HepG2 (cell line): ENCODE measurements around the gene UTS2R. TPM values are rescaled to one million over a fixed set of nuclear protein-coding genes. Genes with fewer than 3 reads are reported as not detected.

Source experiments
- ATAC-seq: fragments of 200-7000 bp; cut with Tn5 transposase; 3 replicates; pipeline ENCODE4 v1.9.1; 2020; ENCODE audit warnings: mild to moderate bottlenecking, moderate library complexity
- BruUV-seq: library from RNA; stranded (reverse); fragments of 400-500 nt; replicated peaks from 2 replicates; lab custom pipeline; 2021; lab: Mats Ljungman, UMichigan
- CTCF ChIA-PET: fragments of 300-600 bp; formaldehyde crosslinking; extraction: SDS; loops from one replicate; lab custom pipeline; 2021; ENCODE audit warnings: low total read pairs, inconsistent platforms, low intra/inter-chr PET ratio; lab: Yijun Ruan, JAX
- POLR2A ChIA-PET: fragments of 350-600 bp; sonication (Branson Sonifier 250); formaldehyde crosslinking; loops from one replicate; lab custom pipeline; 2020; ENCODE audit warnings: antibody characterized with exemption, inconsistent platforms; lab: Yijun Ruan, JAX
- DNase-seq: peaks from one replicate; pipeline ENCODE4 v3.0.0-alpha.2; 2015; ENCODE audit warnings: low spot score
- FAIRE-seq: peaks from 3 replicates; lab custom pipeline; 2011; peaks lifted over from hg19 to GRCh38; lab: Jason Lieb, UNC
- H2AFZ ChIP-seq: one replicate; pipeline ENCODE4 v1.6.1; 2011; ENCODE audit warnings: low read length, inconsistent platforms
- H3K27ac ChIP-seq: fragments of 300-600 bp; 3 replicates; pipeline ENCODE4 v1.8.0; 2011; ENCODE audit warnings: mixed run types, mild to moderate bottlenecking, mixed read lengths, low read length, inconsistent platforms; ENCODE audit not compliant: insufficient read depth; ENCODE audit errors: extremely low read length
- H3K27me3 ChIP-seq, 2 experiments: fragments of 200-600 bp in 1 of 2; 2 replicates in 1 of 2; 3 replicates in 1 of 2; pipeline versions ENCODE4 v1.6.0 to v1.8.0; 2011; ENCODE audit warnings: low read length in 2 of 2, mild to moderate bottlenecking in 2 of 2, moderate library complexity in 2 of 2, inconsistent platforms in 1 of 2; ENCODE audit not compliant: insufficient read depth in 2 of 2, control insufficient read depth in 1 of 2
- H3K36me3 ChIP-seq, 2 experiments: fragments of 200-600 bp in 1 of 2; replicated peaks in 1 of 2; 2 replicates in 1 of 2; 3 replicates in 1 of 2; pipeline versions ENCODE4 v1.5.1 to v1.8.0; 2011; ENCODE audit warnings: low read length in 2 of 2, inconsistent platforms in 1 of 2; ENCODE audit not compliant: insufficient read depth in 2 of 2, control insufficient read depth in 1 of 2
- H3K4me1 ChIP-seq: 2 replicates; pipeline ENCODE4 v1.5.1; 2012; ENCODE audit warnings: low read length, inconsistent platforms; ENCODE audit not compliant: insufficient read depth
- H3K4me2 ChIP-seq: 2 replicates; pipeline ENCODE4 v1.6.0; 2011; ENCODE audit warnings: low read depth, low read length, inconsistent platforms
- H3K4me3 ChIP-seq, 3 experiments: fragments of 200-600 bp in 1 of 3; sonication (generic), shearing (Covaris generic) in 1 of 3; replicated peaks in 1 of 3; 2 replicates each; pipeline ENCODE4 v1.5.1; 2011 to 2016; ENCODE audit warnings: low read length in 3 of 3, inconsistent platforms in 2 of 3, low read depth in 2 of 3, mild to moderate bottlenecking in 2 of 3, control low read depth in 1 of 3, mixed read lengths in 1 of 3; ENCODE audit not compliant: insufficient read depth in 1 of 3
- H3K79me2 ChIP-seq: one replicate; pipeline ENCODE4 v1.6.1; 2011; ENCODE audit warnings: low read length, inconsistent platforms; ENCODE audit not compliant: insufficient read depth
- H3K9ac ChIP-seq: 2 replicates; pipeline ENCODE4 v1.6.0; 2011; ENCODE audit warnings: mild to moderate bottlenecking, low read depth, low read length, inconsistent platforms; ENCODE audit not compliant: insufficient read depth
- H3K9me3 ChIP-seq: 2 replicates; pipeline ENCODE4 v1.5.1; 2012; ENCODE audit warnings: mild to moderate bottlenecking, low read length
- H4K20me1 ChIP-seq: 2 replicates; pipeline ENCODE4 v1.6.0; 2011; ENCODE audit warnings: inconsistent platforms, mild to moderate bottlenecking, low read length, moderate library complexity; ENCODE audit not compliant: insufficient read depth
- CEBPG ChIP-seq: IDR thresholded peaks from 2 replicates; pipeline ENCODE4 v1.6.1; 2016
- EEA1 ChIP-seq: sonication (generic); formaldehyde crosslinking; IDR thresholded peaks from 2 replicates; pipeline ENCODE4 v1.5.1; 2020; ENCODE audit warnings: mild to moderate bottlenecking, missing genetic modification reagents, borderline replicate concordance
- HDAC2 ChIP-seq: sonication (generic); formaldehyde crosslinking; IDR thresholded peaks from 2 replicates; pipeline ENCODE4 v1.4.0; 2020; ENCODE audit warnings: missing genetic modification reagents
- HHEX ChIP-seq: IDR thresholded peaks from 2 replicates; pipeline ENCODE4 v1.6.1; 2016; ENCODE audit warnings: control low read depth
- KDM5B ChIP-seq: sonication (generic); formaldehyde crosslinking; IDR thresholded peaks from 2 replicates; pipeline ENCODE4 v1.4.0; 2020; ENCODE audit warnings: missing genetic modification reagents, mild to moderate bottlenecking, borderline replicate concordance
- NKX3-1 ChIP-seq: sonication (generic); formaldehyde crosslinking; IDR thresholded peaks from 2 replicates; pipeline ENCODE4 v1.5.0; 2020; ENCODE audit warnings: missing genetic modification reagents
- SIX1 ChIP-seq: sonication (generic); formaldehyde crosslinking; IDR thresholded peaks from 2 replicates; pipeline ENCODE4 v1.4.0; 2020; ENCODE audit warnings: missing genetic modification reagents, borderline replicate concordance
- SOX6 ChIP-seq, 2 experiments: fragments of 450-650 bp in 1 of 2; sonication (generic) in 1 of 2; formaldehyde crosslinking in 1 of 2; IDR thresholded peaks; 2 replicates each; pipeline versions ENCODE4 v1.4.0 to v1.6.1; 2017 to 2020; ENCODE audit warnings: antibody characterized with exemption in 1 of 2, mild to moderate bottlenecking in 1 of 2, missing genetic modification reagents in 1 of 2
- TEAD3 ChIP-seq: optimal IDR thresholded peaks from 2 replicates; pipeline ENCODE3; 2016; ENCODE audit warnings: borderline replicate concordance
- ZC3H4 ChIP-seq: sonication (generic); formaldehyde crosslinking; IDR thresholded peaks from 2 replicates; pipeline ENCODE4 v1.4.0; 2020; ENCODE audit warnings: missing genetic modification reagents, borderline replicate concordance
- ZNF225 ChIP-seq: sonication (generic); formaldehyde crosslinking; IDR thresholded peaks from 2 replicates; pipeline ENCODE4 v1.4.0; 2020; ENCODE audit warnings: mild to moderate bottlenecking, missing genetic modification reagents
- ZNF274 ChIP-seq: sonication (generic); formaldehyde crosslinking; IDR thresholded peaks from 2 replicates; pipeline ENCODE4 v1.5.1; 2020; ENCODE audit warnings: mild to moderate bottlenecking, missing genetic modification reagents
- ZNF333 ChIP-seq: sonication (generic); formaldehyde crosslinking; IDR thresholded peaks from 2 replicates; pipeline ENCODE4 v1.4.0; 2020; ENCODE audit warnings: mild to moderate bottlenecking, missing genetic modification reagents, borderline replicate concordance
- ZNF383 ChIP-seq: sonication (generic); formaldehyde crosslinking; IDR thresholded peaks from 2 replicates; pipeline ENCODE4 v1.4.0; 2020; ENCODE audit warnings: missing genetic modification reagents, mild to moderate bottlenecking, borderline replicate concordance
- ZNF546 ChIP-seq: sonication (generic); formaldehyde crosslinking; conservative IDR thresholded peaks from 2 replicates; pipeline ENCODE4 v1.8.1; 2023; ENCODE audit warnings: mild to moderate bottlenecking, missing genetic modification reagents
- ZNF549 ChIP-seq: sonication (generic); formaldehyde crosslinking; IDR thresholded peaks from 2 replicates; pipeline ENCODE4 v1.5.0; 2020; ENCODE audit warnings: missing genetic modification reagents
- ZNF674 ChIP-seq: sonication (generic); formaldehyde crosslinking; IDR thresholded peaks from 2 replicates; pipeline ENCODE4 v1.5.0; 2020; ENCODE audit warnings: low read depth, mild to moderate bottlenecking, missing genetic modification reagents
- ZNF768 ChIP-seq: sonication (generic); formaldehyde crosslinking; IDR thresholded peaks from 2 replicates; pipeline ENCODE4 v1.4.0; 2020; ENCODE audit warnings: missing genetic modification reagents
- WGBS: methylation state at CpG from one replicate; pipeline ENCODE4 v1.1.6; 2017; ENCODE audit warnings: low lambda C conversion rate; 5-methylcytosine and 5-hydroxymethylcytosine counted together
- in situ Hi-C: cut with HindIII; loops from 2 replicates; pipeline ENCODE4 v1.10.0; 2017; ENCODE audit warnings: low pct_unique_long_range_greater_than_20kb; ENCODE audit not compliant: extremely low pct_ligation_motif_present
- intact Hi-C: fragments of 100-400 bp; cut with micrococcal nuclease; formaldehyde crosslinking; loops from one replicate; pipeline ENCODE4 v1.10.0; 2022; ENCODE audit not compliant: unreplicated experiment
- polyA plus RNA-seq, 8 experiments: library from polyadenylated mRNA; depleted of rRNA in 3 of 8; stranded (reverse) in 7 of 8; unstranded in 1 of 8; fragments of >200 nt; fragmentation: Illumina TruSeq in 4 of 8; extraction: Trizol in 4 of 8; gene quantifications; 2 replicates each; pipeline versions ENCODE4 v1.2.1 to v1.2.3, GENCODE V29; 2011 to 2016; ENCODE audit warnings: low read depth in 4 of 8, missing spikeins in 1 of 8, mixed read lengths in 1 of 8; ENCODE audit not compliant: insufficient read depth in 1 of 8
- total RNA-seq, 5 experiments: library from RNA; depleted of rRNA; stranded (reverse); fragments of >200 nt; fragmentation: Illumina TruSeq; extraction: Trizol; gene quantifications; 2 replicates each; pipeline ENCODE4 v1.2.3, GENCODE V29; 2016; ENCODE audit warnings: low read depth in 1 of 5
- TF ChIP-seq, protein P1 (sequence below): fragments of 450-650 bp; IDR thresholded peaks from 2 replicates; pipeline ENCODE4 v1.6.1; 2016
- TF ChIP-seq, protein P2 (sequence below): sonication (generic); formaldehyde crosslinking; IDR thresholded peaks from 2 replicates; pipeline ENCODE4 v1.8.0; 2022; ENCODE audit warnings: missing genetic modification reagents, mild to moderate bottlenecking, inconsistent platforms, borderline replicate concordance
- TF ChIP-seq, protein P3 (sequence below): sonication (generic); formaldehyde crosslinking; IDR thresholded peaks from 2 replicates; pipeline ENCODE4 v1.4.0; 2020; ENCODE audit warnings: missing genetic modification reagents

The UTS2R gene
- total and polyA plus RNA-seq, 2 of the 13 experiments (the other 11 are each of a cell fraction or from before 2014, with no cell fraction given), result 0.13 to 0.15 TPM

DNA sequence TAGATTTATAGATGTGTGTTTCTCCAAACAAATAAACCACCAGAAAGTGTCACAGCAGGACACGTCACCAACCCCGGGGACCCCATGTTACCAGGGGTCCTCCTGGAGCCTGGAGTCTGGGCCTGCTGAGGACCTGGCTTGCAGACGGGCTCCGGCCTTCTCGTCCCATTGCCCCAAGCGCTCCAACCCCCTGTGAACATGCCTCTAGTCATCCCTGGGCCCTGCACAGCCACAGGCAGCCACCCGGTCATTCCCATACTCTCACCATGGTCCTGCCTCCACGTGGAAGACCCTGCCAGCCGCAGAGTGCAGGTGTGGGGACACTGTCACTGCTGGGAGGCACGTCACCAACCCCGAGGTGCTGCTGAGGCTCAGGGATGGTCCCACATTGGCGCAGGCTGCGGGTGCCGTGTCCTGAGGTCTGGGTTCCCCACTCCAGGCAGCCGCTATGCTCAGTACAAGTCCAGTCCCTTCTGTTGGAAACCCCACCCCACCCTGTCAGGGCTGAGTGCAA lies 42.5 kb upstream of the UTS2R start:
- peak overlapping the region; percentile 83 for H3K27ac ChIP-seq
- H3K4me3 ChIP-seq, result peak overlapping the region in 2 of 3 experiments; percentile 0 to 61; a peak in 2 of 6 replicates
- CTCF ChIA-PET, result no interaction called here
- peak overlapping the region; percentile 71 for H3K9ac ChIP-seq
- intact Hi-C loops (no loop called here), in situ Hi-C loops (no loop called here)
- peak; percentile 4 for ATAC-seq
- H3K27me3 ChIP-seq, result no peaks in the 10 kb centered on the region
- peaks cover 91% of the 10 kb centered on the region for H3K4me1 ChIP-seq
- H2AFZ ChIP-seq, result no peak overlapping the region
- peak overlapping the region; percentile 81 for H3K4me2 ChIP-seq
- no peaks in the 10 kb centered on the region for H4K20me1 ChIP-seq
- H3K36me3 ChIP-seq, result no peaks in the 10 kb centered on the region
- DNase-seq, result no peak
- BruUV-seq, result no TSS peak
- WGBS, result 46% methylated on average over 12 of the region's 15 CpGs
- peaks cover 4% of the 10 kb centered on the region for H3K79me2 ChIP-seq
- POLR2A ChIA-PET, result interaction anchor here (1.7 to 20.8 kb wide), 7 partner anchors 11 to 88 kb away, joined by 7 to 270 read pairs (median 39); partner anchors contain the start of gene CD7
- FAIRE-seq, result peak; percentile 26
- H3K9me3 ChIP-seq, result no peaks in the 10 kb centered on the region
- TF ChIP-seq, protein P1, sequence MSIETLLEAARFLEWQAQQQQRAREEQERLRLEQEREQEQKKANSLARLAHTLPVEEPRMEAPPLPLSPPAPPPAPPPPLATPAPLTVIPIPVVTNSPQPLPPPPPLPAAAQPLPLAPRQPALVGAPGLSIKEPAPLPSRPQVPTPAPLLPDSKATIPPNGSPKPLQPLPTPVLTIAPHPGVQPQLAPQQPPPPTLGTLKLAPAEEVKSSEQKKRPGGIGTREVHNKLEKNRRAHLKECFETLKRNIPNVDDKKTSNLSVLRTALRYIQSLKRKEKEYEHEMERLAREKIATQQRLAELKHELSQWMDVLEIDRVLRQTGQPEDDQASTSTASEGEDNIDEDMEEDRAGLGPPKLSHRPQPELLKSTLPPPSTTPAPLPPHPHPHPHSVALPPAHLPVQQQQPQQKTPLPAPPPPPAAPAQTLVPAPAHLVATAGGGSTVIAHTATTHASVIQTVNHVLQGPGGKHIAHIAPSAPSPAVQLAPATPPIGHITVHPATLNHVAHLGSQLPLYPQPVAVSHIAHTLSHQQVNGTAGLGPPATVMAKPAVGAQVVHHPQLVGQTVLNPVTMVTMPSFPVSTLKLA, result no peak
- TF ChIP-seq ZNF383 (CRISPR knock-in tag), result 0 out of 2 replicates have a peak, but pooled peaks have one; percentile 5
- no peak for TF ChIP-seq SOX6 (IDR thresholded peaks at IDR 0.05)
- no peak for TF ChIP-seq SOX6 (CRISPR knock-in tag; IDR thresholded peaks at IDR 0.05)
- 0 out of 2 replicates have a peak, but pooled peaks have one; percentile 14 for TF ChIP-seq ZNF225 (CRISPR knock-in tag)
- TF ChIP-seq, protein P2, sequence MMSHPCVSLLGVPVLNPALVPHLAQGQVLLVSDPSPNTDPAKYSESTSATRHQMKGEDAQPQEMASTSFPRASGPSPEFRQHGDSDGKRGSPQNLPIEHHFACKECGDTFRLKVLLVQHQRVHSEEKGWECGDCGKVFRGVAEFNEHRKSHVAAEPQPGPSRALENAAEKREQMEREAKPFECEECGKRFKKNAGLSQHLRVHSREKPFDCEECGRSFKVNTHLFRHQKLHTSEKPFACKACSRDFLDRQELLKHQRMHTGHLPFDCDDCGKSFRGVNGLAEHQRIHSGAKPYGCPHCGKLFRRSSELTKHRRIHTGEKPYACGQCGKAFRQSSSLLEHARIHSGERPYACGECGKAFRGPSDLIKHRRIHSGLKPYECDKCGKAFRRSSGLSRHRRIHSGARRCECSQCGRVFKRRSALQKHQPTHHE (CRISPR knock-in tag), result no peak
- peak; percentile 17 for TF ChIP-seq TEAD3 (CRISPR knock-in tag)
- TF ChIP-seq KDM5B (CRISPR knock-in tag), result peak; percentile 16; the same call in 1 of the 2 replicates
- TF ChIP-seq HHEX (CRISPR knock-in tag), result 0 out of 2 replicates have a peak, but pooled peaks have one; percentile 23
- TF ChIP-seq ZNF274 (CRISPR knock-in tag), result 0 out of 2 replicates have a peak, but pooled peaks have one; percentile 22
- TF ChIP-seq, protein P3, sequence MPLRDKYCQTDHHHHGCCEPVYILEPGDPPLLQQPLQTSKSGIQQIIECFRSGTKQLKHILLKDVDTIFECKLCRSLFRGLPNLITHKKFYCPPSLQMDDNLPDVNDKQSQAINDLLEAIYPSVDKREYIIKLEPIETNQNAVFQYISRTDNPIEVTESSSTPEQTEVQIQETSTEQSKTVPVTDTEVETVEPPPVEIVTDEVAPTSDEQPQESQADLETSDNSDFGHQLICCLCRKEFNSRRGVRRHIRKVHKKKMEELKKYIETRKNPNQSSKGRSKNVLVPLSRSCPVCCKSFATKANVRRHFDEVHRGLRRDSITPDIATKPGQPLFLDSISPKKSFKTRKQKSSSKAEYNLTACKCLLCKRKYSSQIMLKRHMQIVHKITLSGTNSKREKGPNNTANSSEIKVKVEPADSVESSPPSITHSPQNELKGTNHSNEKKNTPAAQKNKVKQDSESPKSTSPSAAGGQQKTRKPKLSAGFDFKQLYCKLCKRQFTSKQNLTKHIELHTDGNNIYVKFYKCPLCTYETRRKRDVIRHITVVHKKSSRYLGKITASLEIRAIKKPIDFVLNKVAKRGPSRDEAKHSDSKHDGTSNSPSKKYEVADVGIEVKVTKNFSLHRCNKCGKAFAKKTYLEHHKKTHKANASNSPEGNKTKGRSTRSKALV (CRISPR knock-in tag), result 0 out of 2 replicates have a peak, but pooled peaks have one; percentile 7
- TF ChIP-seq ZC3H4 (CRISPR knock-in tag), result peak; percentile 72; the same call in 1 of the 2 replicates
- TF ChIP-seq NKX3-1 (CRISPR knock-in tag), result 0 out of 2 replicates have a peak, but pooled peaks have one; percentile 8
- no peak for TF ChIP-seq HDAC2 (CRISPR knock-in tag)
- TF ChIP-seq ZNF549 (CRISPR knock-in tag), result 0 out of 2 replicates have a peak, but pooled peaks have one; percentile 2
- peak; percentile 36; the same call in 1 of the 2 replicates for TF ChIP-seq EEA1 (CRISPR knock-in tag)
- no peak for TF ChIP-seq SIX1 (CRISPR knock-in tag)
- no peak for TF ChIP-seq CEBPG (CRISPR knock-in tag)
- TF ChIP-seq ZNF674 (CRISPR knock-in tag), result 0 out of 2 replicates have a peak, but pooled peaks have one; percentile 14
- peak; percentile 86; the same call in 1 of the 2 replicates for TF ChIP-seq ZNF333
- TF ChIP-seq ZNF546 (CRISPR knock-in tag), result 0 out of 2 replicates have a peak, but pooled peaks have one; percentile 0
- peak; percentile 28; the same call in 1 of the 2 replicates for TF ChIP-seq ZNF768 (CRISPR knock-in tag)
